ENCODE results near the gene PRDM4.

DNA sequence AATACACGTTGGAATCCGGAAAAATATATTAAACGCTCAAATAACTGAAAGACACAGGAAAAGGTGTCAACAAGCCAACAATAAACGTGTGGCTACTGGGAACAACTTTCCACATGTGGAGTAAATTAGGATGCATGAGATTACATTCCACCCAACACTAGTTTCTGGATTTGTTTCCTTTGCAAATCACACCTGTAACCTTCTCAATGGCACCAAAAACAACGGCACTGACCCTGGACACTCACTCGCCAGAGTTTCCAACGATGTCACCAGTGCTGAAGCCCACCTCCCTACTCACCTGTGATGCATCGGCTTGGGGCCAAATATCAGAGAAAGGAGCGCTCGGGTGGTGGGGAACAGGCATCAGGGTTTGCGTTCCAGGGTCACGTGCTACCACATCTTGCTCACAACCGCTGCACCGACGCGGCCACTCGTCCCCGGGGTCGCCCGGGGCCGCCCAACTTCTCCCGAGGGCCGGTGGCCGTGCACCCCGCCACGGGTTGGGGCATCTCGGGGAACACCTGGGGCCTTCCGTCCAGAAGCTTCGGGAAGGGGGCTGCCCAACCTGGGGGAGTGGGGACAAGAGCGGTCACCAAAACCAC lies 629 bp downstream of the PRDM4 start:
- TF ChIP-seq, protein P1, sequence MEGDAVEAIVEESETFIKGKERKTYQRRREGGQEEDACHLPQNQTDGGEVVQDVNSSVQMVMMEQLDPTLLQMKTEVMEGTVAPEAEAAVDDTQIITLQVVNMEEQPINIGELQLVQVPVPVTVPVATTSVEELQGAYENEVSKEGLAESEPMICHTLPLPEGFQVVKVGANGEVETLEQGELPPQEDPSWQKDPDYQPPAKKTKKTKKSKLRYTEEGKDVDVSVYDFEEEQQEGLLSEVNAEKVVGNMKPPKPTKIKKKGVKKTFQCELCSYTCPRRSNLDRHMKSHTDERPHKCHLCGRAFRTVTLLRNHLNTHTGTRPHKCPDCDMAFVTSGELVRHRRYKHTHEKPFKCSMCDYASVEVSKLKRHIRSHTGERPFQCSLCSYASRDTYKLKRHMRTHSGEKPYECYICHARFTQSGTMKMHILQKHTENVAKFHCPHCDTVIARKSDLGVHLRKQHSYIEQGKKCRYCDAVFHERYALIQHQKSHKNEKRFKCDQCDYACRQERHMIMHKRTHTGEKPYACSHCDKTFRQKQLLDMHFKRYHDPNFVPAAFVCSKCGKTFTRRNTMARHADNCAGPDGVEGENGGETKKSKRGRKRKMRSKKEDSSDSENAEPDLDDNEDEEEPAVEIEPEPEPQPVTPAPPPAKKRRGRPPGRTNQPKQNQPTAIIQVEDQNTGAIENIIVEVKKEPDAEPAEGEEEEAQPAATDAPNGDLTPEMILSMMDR (IDR thresholded peaks at IDR 0.05; ENCODE audit: poor library complexity) = no peak
- no peak for TF ChIP-seq EZH2phosphoT487 (IDR thresholded peaks at IDR 0.05; ENCODE audit: low read depth, severe bottlenecking, unreplicated experiment)

All from hepatocyte (in vitro differentiated cells).